GM12878 (cell line): ENCODE measurements around the gene RNF181. TPM values are rescaled to one million over a fixed set of nuclear protein-coding genes. Genes with fewer than 3 reads are reported as not detected.

ENCODE experiments used
- ATF7 ChIP-seq: fragments of 450-650 bp; IDR thresholded peaks from 2 replicates; pipeline ENCODE4 v1.6.1; 2016; ENCODE audit warnings: low read depth, mild to moderate bottlenecking
- BACH1 ChIP-seq: fragments of 450-650 bp; IDR thresholded peaks from 2 replicates; pipeline ENCODE4 v1.6.1; 2017; ENCODE audit warnings: mild to moderate bottlenecking, borderline replicate concordance
- BMI1 ChIP-seq: fragments of 450-650 bp; IDR thresholded peaks from 2 replicates; pipeline ENCODE4 v1.6.1; 2016; ENCODE audit warnings: mild to moderate bottlenecking, moderate library complexity, borderline replicate concordance
- CBX3 ChIP-seq: fragments of 200-600 bp; sonication (generic); IDR thresholded peaks from 2 replicates; pipeline ENCODE4 v1.6.1; 2016; ENCODE audit warnings: low read depth, borderline replicate concordance
- E2F4 ChIP-seq: IDR thresholded peaks from 2 replicates; pipeline ENCODE4 v1.6.1; 2012; ENCODE audit warnings: low read depth, low read length, improper control_type of control experiment
- E4F1 ChIP-seq: fragments of 450-650 bp; IDR thresholded peaks from 2 replicates; pipeline ENCODE4 v1.6.1; 2018; ENCODE audit warnings: borderline replicate concordance, mild to moderate bottlenecking; ENCODE audit not compliant: partially characterized antibody
- FOXM1 ChIP-seq: IDR thresholded peaks from 2 replicates; pipeline ENCODE4 v1.6.1; 2012; ENCODE audit warnings: low read depth, mild to moderate bottlenecking, inconsistent platforms, low read length, moderate library complexity
- HDAC2 ChIP-seq: fragments of 200-600 bp; sonication (generic); IDR thresholded peaks from 2 replicates; pipeline ENCODE4 v1.6.1; 2017
- HDGF ChIP-seq: fragments of 450-650 bp; IDR thresholded peaks from 2 replicates; pipeline ENCODE4 v1.6.1; 2016; ENCODE audit warnings: antibody characterized with exemption
- IKZF2 ChIP-seq, 2 experiments: fragments of 450-650 bp; IDR thresholded peaks; 2 replicates each; pipeline ENCODE4 v1.6.1; 2017; ENCODE audit warnings: mild to moderate bottlenecking in 2 of 2, moderate library complexity in 2 of 2
- JUND ChIP-seq: IDR thresholded peaks from 2 replicates; pipeline ENCODE4 v1.6.1; 2012; ENCODE audit warnings: low read depth, mild to moderate bottlenecking, low read length, improper control_type of control experiment, moderate library complexity
- MEF2B ChIP-seq: fragments of 450-650 bp; IDR thresholded peaks from 2 replicates; pipeline ENCODE4 v1.6.1; 2018; ENCODE audit warnings: mild to moderate bottlenecking, moderate library complexity; ENCODE audit not compliant: partially characterized antibody, poor library complexity, severe bottlenecking
- MTA2 ChIP-seq: fragments of 450-650 bp; IDR thresholded peaks from 2 replicates; pipeline ENCODE4 v1.6.1; 2016; ENCODE audit warnings: low read depth, mild to moderate bottlenecking, moderate library complexity
- MXI1 ChIP-seq: fragments of 150-350 bp; IDR thresholded peaks from 2 replicates; pipeline ENCODE4 v1.6.1; 2011; ENCODE audit warnings: low read depth, mild to moderate bottlenecking, inconsistent platforms, low read length, improper control_type of control experiment
- MYC ChIP-seq: IDR thresholded peaks from 2 replicates; pipeline ENCODE4 v1.6.1; 2011; ENCODE audit warnings: mild to moderate bottlenecking, low read length, moderate library complexity, inconsistent platforms; ENCODE audit not compliant: insufficient read depth, insufficient replicate concordance, insufficient read length, severe bottlenecking
- NFYA ChIP-seq: IDR thresholded peaks from 2 replicates; pipeline ENCODE4 v1.6.1; 2011; ENCODE audit warnings: low read depth, mild to moderate bottlenecking, low read length, improper control_type of control experiment, borderline replicate concordance
- PAX5 ChIP-seq: IDR thresholded peaks from 2 replicates; pipeline ENCODE4 v1.6.1; 2011; ENCODE audit warnings: low read depth, low read length, borderline replicate concordance
- PML ChIP-seq: IDR thresholded peaks from 2 replicates; pipeline ENCODE4 v1.6.1; 2012; ENCODE audit warnings: low read length, inconsistent platforms
- RAD21 ChIP-seq: IDR thresholded peaks from 2 replicates; pipeline ENCODE4 v1.6.1; 2011; ENCODE audit warnings: mild to moderate bottlenecking, low read depth, low read length, moderate library complexity; ENCODE audit not compliant: insufficient read depth
- RAD51 ChIP-seq: fragments of 450-650 bp; IDR thresholded peaks from 2 replicates; pipeline ENCODE4 v1.6.1; 2016; ENCODE audit warnings: moderate library complexity, mild to moderate bottlenecking, inconsistent platforms
- RB1 ChIP-seq: fragments of 450-650 bp; formaldehyde crosslinking; IDR thresholded peaks from 2 replicates; pipeline ENCODE4 v1.6.1; 2017; ENCODE audit warnings: mild to moderate bottlenecking, borderline replicate concordance
- RBBP5 ChIP-seq: fragments of 200-600 bp; sonication (generic); conservative IDR thresholded peaks from 2 replicates; pipeline ENCODE4 v1.6.1; 2016
- SMAD5 ChIP-seq: IDR thresholded peaks from 2 replicates; pipeline ENCODE4 v1.6.1; 2016; ENCODE audit warnings: antibody characterized with exemption, low read depth
- SMC3 ChIP-seq: IDR thresholded peaks from 2 replicates; pipeline ENCODE4 v1.6.1; 2011; ENCODE audit warnings: low read length, improper control_type of control experiment, borderline replicate concordance
- TAF1 ChIP-seq: IDR thresholded peaks from 2 replicates; pipeline ENCODE4 v1.6.1; 2011; ENCODE audit warnings: mild to moderate bottlenecking, low read depth, low read length, borderline replicate concordance
- TBL1XR1 ChIP-seq: IDR thresholded peaks from 2 replicates; pipeline ENCODE4 v1.6.1; 2012; ENCODE audit warnings: low read depth, low read length, improper control_type of control experiment
- TCF12 ChIP-seq: IDR thresholded peaks from 2 replicates; pipeline ENCODE4 v1.6.1; 2011; ENCODE audit warnings: low read depth, mild to moderate bottlenecking, low read length
- polyA plus RNA-seq, 11 experiments: library from polyadenylated mRNA; depleted of rRNA in 4 of 11; unstranded in 6 of 11; stranded (reverse) in 5 of 11; fragments of >200 nt; fragmentation: Nextera tagmentation in 4 of 11; fragmentation: Illumina TruSeq in 1 of 11; extraction: Ambion mirVana in 4 of 11; extraction: Trizol in 1 of 11; gene quantifications; 1 replicate in 1 of 11; 2 replicates in 10 of 11; pipeline versions ENCODE4 v1.2.1 to v1.2.3, GENCODE V29; 2011 to 2016; ENCODE audit warnings: inconsistent platforms in 2 of 11, missing spikeins in 2 of 11, low read depth in 1 of 11
- total RNA-seq, 4 experiments: library from RNA; depleted of rRNA in 3 of 4; stranded (reverse); fragments of >200 nt in 3 of 4; fragmentation: Illumina TruSeq in 1 of 4; extraction: Trizol in 1 of 4; gene quantifications; 2 replicates each; pipeline versions ENCODE4 v1.2.1 to v1.2.3, GENCODE V29; 2013 to 2021
- TF ChIP-seq, protein P1 (sequence below): fragments of 450-650 bp; formaldehyde crosslinking; IDR thresholded peaks from 2 replicates; pipeline ENCODE4 v1.4.0; 2020; ENCODE audit warnings: mild to moderate bottlenecking, moderate library complexity

RNF181 gene
- total and polyA plus RNA-seq, 10 of the 15 experiments (the other 5 are each of a cell fraction or from before 2014, with no cell fraction given) = 101 to 409 (median 213) TPM

DNA sequence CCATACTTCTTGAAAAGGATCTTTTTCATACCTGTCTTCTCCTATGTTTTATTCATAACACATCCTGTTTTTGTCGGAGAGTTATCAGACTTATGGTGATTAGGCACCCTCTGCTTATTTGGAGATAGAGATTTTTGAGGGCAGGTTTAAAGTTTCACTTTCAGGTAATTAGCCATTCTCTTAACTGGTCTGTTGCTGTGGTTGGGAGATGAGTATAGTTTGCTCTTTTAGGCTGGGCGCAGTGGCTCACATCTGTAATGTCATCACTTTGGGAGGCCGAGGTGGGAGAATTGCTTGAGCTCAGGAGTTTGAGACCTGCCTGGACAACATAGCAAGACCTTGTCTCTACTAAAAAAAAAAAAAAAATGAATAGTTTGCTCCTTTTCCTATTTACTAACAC, 47.2 kb downstream of the RNF181 start (continued):
- TF ChIP-seq NFYA = no peak
- no peak for TF ChIP-seq PAX5
- TF ChIP-seq TBL1XR1 = no peak
- no peak for TF ChIP-seq MXI1
- no peak for TF ChIP-seq BMI1
- peak; percentile 30 to 57; a peak in 3 of 4 replicates for TF ChIP-seq IKZF2 (IDR thresholded peaks at IDR 0.05)
- no peak for TF ChIP-seq RAD51
- TF ChIP-seq E2F4 = no peak
- no peak for TF ChIP-seq JUND
- TF ChIP-seq, protein P1, sequence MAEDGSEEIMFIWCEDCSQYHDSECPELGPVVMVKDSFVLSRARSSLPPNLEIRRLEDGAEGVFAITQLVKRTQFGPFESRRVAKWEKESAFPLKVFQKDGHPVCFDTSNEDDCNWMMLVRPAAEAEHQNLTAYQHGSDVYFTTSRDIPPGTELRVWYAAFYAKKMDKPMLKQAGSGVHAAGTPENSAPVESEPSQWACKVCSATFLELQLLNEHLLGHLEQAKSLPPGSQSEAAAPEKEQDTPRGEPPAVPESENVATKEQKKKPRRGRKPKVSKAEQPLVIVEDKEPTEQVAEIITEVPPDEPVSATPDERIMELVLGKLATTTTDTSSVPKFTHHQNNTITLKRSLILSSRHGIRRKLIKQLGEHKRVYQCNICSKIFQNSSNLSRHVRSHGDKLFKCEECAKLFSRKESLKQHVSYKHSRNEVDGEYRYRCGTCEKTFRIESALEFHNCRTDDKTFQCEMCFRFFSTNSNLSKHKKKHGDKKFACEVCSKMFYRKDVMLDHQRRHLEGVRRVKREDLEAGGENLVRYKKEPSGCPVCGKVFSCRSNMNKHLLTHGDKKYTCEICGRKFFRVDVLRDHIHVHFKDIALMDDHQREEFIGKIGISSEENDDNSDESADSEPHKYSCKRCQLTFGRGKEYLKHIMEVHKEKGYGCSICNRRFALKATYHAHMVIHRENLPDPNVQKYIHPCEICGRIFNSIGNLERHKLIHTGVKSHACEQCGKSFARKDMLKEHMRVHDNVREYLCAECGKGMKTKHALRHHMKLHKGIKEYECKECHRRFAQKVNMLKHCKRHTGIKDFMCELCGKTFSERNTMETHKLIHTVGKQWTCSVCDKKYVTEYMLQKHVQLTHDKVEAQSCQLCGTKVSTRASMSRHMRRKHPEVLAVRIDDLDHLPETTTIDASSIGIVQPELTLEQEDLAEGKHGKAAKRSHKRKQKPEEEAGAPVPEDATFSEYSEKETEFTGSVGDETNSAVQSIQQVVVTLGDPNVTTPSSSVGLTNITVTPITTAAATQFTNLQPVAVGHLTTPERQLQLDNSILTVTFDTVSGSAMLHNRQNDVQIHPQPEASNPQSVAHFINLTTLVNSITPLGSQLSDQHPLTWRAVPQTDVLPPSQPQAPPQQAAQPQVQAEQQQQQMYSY (CRISPR knock-in tag) = no peak
- no peak for TF ChIP-seq BACH1
- no peak for TF ChIP-seq FOXM1
- no peak for TF ChIP-seq TAF1
- no peak for TF ChIP-seq E4F1
- TF ChIP-seq PML = no peak
- no peak for TF ChIP-seq RBBP5
- no peak; the same call in 1 of the 2 replicates for TF ChIP-seq SMC3
- no peak for TF ChIP-seq RB1
- TF ChIP-seq HDGF = no peak
- TF ChIP-seq MTA2 = peak; percentile 90
- TF ChIP-seq MYC = no peak
- no peak for TF ChIP-seq TCF12
- TF ChIP-seq MEF2B = no peak
- TF ChIP-seq ATF7 = peak; percentile 43
- TF ChIP-seq HDAC2 = no peak
- no peak for TF ChIP-seq RAD21
- TF ChIP-seq SMAD5 = no peak
- TF ChIP-seq CBX3 = no peak
